ENCODE results near the gene FSCN2.
"Not testable (repeated sequence)": the region's sequence is repeated elsewhere in the genome, so short reads cannot be mapped to it uniquely, and the experiment has no call there.

The FSCN2 gene

DNA sequence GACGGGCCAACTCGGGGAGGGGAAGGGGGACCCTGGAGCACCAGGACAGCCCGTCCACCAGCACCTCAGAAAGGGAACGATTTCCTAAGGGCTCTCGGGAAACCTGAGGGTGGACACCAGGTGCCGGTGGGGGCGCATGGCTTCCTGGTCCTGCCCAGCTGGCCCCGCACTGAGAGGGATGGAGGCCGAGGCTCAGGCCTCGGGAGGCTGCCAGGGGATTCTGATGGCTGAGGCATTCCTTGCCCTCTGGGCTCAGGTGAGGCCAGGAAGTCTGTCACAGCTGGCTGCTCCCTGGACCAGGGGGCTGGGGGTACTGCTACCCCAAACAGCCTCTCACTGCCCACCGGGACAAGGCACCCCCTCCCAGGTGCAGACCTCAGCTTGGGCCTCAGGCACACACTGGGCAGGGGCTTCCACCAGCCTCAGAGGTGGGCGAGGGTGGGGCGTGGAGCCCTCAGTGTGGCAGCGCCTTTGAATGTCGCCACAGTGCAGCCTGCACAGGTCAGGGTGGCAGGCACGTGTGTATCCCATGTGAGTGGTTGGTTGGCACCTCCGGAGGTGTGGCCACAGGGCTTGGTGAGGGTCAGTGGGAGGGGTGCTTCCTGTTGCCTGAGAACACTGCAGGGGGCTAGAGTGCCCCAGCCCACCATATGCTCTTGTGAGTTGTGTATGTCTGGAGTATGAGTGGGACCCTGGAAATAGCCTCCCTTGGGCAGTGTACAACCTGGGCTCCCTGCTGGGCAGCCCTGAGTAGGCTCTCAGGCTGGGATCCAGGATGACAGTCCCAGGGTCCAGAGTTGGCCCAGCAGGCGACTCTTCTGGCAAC lies 3.9 kb upstream of the FSCN2 start:
- TF ChIP-seq, protein P1, sequence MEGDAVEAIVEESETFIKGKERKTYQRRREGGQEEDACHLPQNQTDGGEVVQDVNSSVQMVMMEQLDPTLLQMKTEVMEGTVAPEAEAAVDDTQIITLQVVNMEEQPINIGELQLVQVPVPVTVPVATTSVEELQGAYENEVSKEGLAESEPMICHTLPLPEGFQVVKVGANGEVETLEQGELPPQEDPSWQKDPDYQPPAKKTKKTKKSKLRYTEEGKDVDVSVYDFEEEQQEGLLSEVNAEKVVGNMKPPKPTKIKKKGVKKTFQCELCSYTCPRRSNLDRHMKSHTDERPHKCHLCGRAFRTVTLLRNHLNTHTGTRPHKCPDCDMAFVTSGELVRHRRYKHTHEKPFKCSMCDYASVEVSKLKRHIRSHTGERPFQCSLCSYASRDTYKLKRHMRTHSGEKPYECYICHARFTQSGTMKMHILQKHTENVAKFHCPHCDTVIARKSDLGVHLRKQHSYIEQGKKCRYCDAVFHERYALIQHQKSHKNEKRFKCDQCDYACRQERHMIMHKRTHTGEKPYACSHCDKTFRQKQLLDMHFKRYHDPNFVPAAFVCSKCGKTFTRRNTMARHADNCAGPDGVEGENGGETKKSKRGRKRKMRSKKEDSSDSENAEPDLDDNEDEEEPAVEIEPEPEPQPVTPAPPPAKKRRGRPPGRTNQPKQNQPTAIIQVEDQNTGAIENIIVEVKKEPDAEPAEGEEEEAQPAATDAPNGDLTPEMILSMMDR (IDR thresholded peaks at IDR 0.05; ENCODE audit: insufficient read depth, missing control alignments), result no peak
- DNase-seq (ENCODE audit: insufficient read length, low spot score) (no peak), FAIRE-seq (no peak)

DNA sequence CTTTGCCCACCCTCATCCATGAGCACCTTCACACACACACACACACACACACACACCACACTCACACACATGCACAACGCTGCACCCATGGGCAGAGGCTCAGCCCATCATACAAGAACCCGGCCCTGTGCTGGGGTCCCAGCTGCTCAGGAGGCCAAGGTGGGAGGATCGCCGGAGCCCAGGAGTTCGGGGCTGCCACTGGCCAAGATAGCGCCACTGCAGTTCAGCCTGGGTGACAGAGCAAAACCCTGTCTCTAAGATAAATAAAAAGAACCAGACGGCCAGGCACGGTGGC lies 3.4 kb upstream of the FSCN2 start:
- no peak for DNase-seq (ENCODE audit: insufficient read length, low spot score)
- FAIRE-seq, result no peak
- TF ChIP-seq, protein P1 (IDR thresholded peaks at IDR 0.05; ENCODE audit: insufficient read depth, missing control alignments), result no peak

DNA sequence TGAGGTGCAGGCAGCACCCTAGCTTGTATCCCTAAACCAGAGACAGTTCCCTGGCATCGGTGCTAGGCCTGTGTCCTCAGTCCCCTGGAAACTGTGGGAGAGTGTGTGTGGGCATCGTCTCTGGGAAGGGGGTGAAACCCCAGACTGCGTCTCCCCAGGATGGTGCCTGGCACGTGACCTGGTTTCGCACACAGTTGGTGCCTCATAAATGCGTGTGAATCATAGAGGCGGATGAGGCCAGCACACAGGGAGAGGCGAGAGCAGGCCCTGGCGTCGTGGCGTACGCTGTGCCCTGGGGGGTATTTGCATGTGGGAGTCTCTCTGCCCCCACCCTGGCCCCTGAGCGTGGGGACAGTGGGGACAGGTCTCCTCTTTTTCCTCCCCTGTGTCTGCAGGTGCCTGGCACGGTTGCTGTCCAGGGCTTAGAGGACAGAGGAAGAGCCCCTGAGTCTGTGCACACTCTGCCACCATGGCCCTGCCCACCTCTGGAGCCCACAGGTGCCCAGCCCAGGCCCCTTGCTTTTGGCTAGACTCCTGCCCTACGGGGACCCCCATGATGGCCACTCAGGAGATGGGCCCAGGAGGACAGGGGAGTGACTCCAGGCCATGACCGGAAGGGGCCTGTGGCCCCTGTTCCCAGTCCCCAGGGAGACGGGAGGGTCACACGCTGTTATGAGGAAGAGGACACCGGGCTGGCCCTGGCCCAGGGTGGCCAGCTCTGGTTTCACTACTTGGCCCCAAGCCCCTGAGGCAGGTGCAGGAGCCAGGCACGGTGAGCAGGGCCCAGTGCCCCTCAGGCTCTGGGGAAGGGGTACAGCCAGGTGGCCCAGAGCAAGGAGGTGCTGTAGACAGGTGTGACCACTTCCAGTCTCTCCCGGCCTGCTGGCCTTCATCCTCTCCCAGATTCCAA lies 1.3 kb upstream of the FSCN2 start:
- DNase-seq (ENCODE audit: insufficient read length, low spot score) (no peak), FAIRE-seq (no peak)
- TF ChIP-seq, protein P1 (IDR thresholded peaks at IDR 0.05; ENCODE audit: insufficient read depth, missing control alignments), result no peak

DNA sequence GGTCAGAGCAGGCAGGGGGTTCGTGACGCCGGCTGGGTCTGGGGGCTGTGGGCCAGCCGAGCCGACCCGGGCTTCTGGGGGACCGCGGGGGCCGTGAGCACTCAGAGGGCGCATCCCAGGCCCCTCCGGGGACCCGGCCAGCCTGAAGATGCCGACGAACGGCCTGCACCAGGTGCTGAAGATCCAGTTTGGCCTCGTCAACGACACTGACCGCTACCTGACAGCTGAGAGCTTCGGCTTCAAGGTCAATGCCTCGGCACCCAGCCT lies 140 bp downstream of the FSCN2 start:
- no peak for FAIRE-seq

DNA sequence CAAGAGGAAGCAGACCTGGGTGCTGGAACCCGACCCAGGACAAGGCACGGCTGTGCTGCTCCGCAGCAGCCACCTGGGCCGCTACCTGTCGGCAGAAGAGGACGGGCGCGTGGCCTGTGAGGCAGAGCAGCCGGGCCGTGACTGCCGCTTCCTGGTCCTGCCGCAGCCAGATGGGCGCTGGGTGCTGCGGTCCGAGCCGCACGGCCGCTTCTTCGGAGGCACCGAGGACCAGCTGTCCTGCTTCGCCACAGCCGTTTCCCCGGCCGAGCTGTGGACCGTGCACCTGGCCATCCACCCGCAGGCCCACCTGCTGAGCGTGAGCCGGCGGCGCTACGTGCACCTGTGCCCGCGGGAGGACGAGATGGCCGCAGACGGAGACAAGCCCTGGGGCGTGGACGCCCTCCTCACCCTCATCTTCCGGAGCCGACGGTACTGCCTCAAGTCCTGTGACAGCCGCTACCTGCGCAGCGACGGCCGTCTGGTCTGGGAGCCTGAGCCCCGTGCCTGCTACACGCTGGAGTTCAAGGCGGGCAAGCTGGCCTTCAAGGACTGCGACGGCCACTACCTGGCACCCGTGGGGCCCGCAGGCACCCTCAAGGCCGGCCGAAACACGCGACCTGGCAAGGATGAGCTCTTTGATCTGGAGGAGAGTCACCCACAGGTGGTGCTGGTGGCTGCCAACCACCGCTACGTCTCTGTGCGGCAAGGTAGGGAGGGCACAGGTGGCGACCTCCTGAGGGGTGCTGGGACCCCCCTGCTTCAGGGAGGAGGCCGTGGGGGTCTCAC lies 667 bp downstream of the FSCN2 start:
- TF ChIP-seq, protein P1 (IDR thresholded peaks at IDR 0.05; ENCODE audit: insufficient read depth, missing control alignments), result no peak
- FAIRE-seq, result no peak
- no peak for DNase-seq (ENCODE audit: insufficient read length, low spot score)

More for the DNA sequence above, 140 bp downstream of the FSCN2 start:
- TF ChIP-seq, protein P1 (IDR thresholded peaks at IDR 0.05; ENCODE audit: insufficient read depth, missing control alignments), result no peak
- DNase-seq (ENCODE audit: insufficient read length, low spot score), result no peak

DNA sequence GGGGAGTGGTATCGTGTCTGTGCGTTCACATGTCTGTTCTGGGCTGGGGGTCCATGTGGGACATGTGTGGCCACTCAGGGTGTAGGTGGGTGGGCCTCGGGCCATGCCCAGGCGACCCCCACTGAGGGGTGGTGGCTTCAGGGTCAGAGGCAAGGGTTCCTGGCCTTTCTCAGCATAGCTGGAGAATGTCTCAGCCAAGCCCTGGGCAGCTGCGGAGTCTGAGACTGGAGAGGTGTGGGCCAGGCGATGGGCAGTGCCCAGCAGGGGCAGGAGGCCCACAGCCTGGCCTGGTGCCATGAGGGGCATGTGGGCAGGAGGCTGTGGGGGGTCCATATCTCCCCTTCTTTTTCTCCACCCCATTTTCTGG lies 1.2 kb downstream of the FSCN2 start:
- no peak for DNase-seq (ENCODE audit: insufficient read length, low spot score)
- TF ChIP-seq, protein P1 (IDR thresholded peaks at IDR 0.05; ENCODE audit: insufficient read depth, missing control alignments), result no peak
- FAIRE-seq, result no peak

DNA sequence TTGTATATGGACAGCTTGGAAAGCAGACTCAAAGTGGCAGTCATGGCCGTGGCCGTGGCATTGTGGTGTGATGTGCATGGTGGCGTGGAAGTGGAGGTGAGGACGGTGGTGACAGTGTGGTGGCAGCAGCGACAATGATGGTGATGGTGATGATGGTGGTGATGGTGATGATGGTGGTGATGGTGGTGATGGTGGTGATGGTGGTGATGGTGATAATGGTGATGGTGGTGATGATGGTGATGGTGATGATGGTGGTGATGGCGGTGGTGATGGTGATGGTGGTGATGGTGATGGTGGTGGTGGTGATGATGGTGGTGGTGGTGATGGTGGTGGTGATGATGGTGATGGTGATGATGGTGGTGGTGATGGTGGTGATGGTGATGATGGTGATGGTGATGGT lies 2.8 kb downstream of the FSCN2 start:
- FAIRE-seq; DNase-seq (ENCODE audit: insufficient read length, low spot score): not testable (repeated sequence)

DNA sequence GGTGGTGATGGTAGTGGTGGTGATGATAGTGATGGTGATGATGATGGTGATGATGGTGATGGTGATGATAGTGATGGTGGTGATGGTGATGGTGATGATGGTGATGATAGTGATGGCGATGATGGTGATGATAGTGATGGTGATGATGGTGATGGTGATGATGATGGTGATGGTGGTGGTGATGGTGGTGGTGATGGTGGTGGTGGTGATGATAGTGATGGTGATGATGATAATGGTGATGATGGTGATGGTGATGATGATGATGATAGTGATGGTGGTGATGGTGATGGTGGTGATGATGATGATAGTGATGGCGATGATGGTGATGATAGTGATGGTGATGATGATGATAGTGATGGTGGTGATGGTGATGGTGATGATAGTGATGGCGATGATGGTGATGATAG lies 3.8 kb downstream of the FSCN2 start:
- DNase-seq (ENCODE audit: insufficient read length, low spot score), result not testable (repeated sequence)
- FAIRE-seq, result peak; percentile 88
